HUES64 (cell line): Measurements from ENCODE around the gene TMEM72.

Experiments used
- H3K27ac ChIP-seq: 2 replicates; pipeline ENCODE4 v1.7.0; 2013; ENCODE audit warnings: low read depth, low read length, inconsistent platforms
- H3K27me3 ChIP-seq: 2 replicates; pipeline ENCODE4 v1.6.1; 2013; ENCODE audit warnings: mild to moderate bottlenecking, low read length; ENCODE audit not compliant: insufficient read depth
- H3K36me3 ChIP-seq: 2 replicates; pipeline ENCODE4 v1.6.1; 2013; ENCODE audit warnings: mild to moderate bottlenecking, low read length; ENCODE audit not compliant: insufficient read depth
- H3K4me1 ChIP-seq: 2 replicates; pipeline ENCODE4 v1.6.1; 2013; ENCODE audit warnings: mild to moderate bottlenecking, low read length, moderate library complexity; ENCODE audit not compliant: insufficient read depth
- H3K4me3 ChIP-seq: 2 replicates; pipeline ENCODE4 v1.5.1; 2013; ENCODE audit warnings: mild to moderate bottlenecking, low read length, moderate library complexity
- H3K9ac ChIP-seq: 2 replicates; pipeline ENCODE4 v1.6.1; 2013; ENCODE audit warnings: mild to moderate bottlenecking, low read depth, low read length
- H3K9me3 ChIP-seq: 2 replicates; pipeline ENCODE4 v1.6.1; 2013; ENCODE audit warnings: low read depth, low read length; ENCODE audit not compliant: insufficient read depth
- WGBS: fragments of 150-250, 120-280 bp; methylation state at CpG from one replicate; pipeline ENCODE4 v1.1.7; 2013; ENCODE audit warnings: missing lambda C conversion rate; 5-methylcytosine and 5-hydroxymethylcytosine counted together

TMEM72 gene

DNA sequence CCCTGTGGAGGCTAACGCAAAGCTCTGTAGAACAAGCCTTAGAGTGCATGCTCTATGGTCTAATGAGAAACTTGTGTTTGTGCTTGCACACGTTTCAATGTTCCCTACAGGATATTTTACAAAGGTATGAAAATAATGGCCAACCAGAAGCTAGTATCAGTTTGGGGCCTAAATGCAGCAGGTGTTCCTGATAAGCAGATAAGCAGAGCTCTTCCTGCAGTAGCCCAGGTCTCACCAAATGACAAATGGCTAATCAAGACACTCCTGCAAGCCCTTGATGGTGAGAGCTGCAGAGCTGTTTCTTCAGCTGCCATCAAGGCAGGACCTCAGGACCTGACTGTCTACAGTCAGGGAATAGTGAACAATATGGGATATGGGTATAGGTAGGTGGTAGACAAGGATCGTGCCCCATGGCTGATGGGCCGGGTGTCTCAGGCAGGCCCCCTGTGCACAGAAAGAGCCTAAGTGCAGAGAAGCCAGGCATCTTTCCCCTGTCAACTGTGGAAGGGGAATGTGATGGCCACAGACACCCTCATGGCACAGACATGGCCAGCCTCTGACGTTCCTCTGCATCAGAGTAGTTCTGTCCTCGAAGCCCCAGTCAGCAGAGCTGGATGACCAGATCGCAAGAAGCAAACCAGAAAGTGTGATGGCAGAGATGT lies 25.3 kb downstream of the TMEM72 start:
- Histone ChIP-seq H3K9ac (no peak overlapping the region), H3K27ac (no peak overlapping the region), H3K9me3 (no peaks in the 10 kb centered on the region), H3K27me3 (no peaks in the 10 kb centered on the region), H3K4me3 (no peak overlapping the region), H3K36me3 (no peaks in the 10 kb centered on the region), H3K4me1 (no peaks in the 10 kb centered on the region)
- WGBS = 89% methylated on average over 7 of the region's 7 CpGs

DNA sequence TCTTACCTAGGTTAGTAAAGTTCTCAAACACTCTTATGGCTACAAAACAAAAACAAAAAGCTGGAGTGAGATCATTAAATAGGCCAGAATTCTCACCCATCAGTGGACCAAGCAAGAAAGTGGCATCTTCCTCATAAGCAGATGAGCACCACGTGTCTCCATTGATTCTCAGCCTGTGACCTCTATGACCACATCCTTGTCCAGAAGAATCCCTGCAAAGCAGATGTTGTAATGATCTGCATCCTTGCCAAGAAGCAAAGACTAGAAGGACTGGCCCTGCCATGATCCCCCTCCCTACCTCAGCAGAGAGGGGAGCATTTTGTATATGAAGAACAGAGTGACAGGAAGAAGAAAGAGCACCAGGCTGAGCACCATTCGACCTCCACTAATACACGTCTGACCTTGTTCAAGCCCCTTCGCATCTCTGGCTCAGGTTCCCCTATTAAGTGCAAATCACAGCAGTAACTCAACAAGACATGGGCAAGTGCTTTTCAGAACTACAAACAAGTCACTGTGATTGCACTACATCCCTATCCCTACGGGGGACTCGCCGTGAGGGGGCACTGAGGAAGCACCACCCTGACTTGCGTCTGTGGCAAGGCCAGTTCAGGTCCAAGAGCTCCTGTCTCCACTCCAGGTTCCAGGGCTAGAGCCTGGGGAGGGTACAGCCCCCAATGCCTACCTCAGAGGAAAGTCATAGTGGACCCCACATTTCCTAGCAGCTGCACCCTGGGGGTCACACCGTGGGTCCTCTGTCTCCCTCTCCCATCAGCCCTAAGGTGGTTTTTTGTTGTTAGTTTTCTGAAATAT lies 26.3 kb downstream of the TMEM72 start:
- H3K9ac ChIP-seq = no peak overlapping the region
- H3K27me3 ChIP-seq = no peaks in the 10 kb centered on the region
- 90% methylated on average over 8 of the region's 9 CpGs for WGBS
- H3K4me1 ChIP-seq = no peaks in the 10 kb centered on the region
- H3K36me3 ChIP-seq = no peaks in the 10 kb centered on the region
- no peak overlapping the region for H3K27ac ChIP-seq
- no peaks in the 10 kb centered on the region for H3K9me3 ChIP-seq
- no peak overlapping the region for H3K4me3 ChIP-seq

GRCh38 chr10:44938956-44939355 lies 27.8 kb downstream of the TMEM72 start:
- Histone ChIP-seq H3K9me3 (peaks cover 1% of the 10 kb centered on the region; the same call in 1 of the 2 replicates), H3K4me1 (no peaks in the 10 kb centered on the region), H3K36me3 (no peaks in the 10 kb centered on the region), H3K27me3 (no peaks in the 10 kb centered on the region), H3K4me3 (no peak overlapping the region), H3K27ac (no peak overlapping the region), H3K9ac (no peak overlapping the region)
- 96% methylated on average over 7 of the region's 7 CpGs for WGBS

DNA sequence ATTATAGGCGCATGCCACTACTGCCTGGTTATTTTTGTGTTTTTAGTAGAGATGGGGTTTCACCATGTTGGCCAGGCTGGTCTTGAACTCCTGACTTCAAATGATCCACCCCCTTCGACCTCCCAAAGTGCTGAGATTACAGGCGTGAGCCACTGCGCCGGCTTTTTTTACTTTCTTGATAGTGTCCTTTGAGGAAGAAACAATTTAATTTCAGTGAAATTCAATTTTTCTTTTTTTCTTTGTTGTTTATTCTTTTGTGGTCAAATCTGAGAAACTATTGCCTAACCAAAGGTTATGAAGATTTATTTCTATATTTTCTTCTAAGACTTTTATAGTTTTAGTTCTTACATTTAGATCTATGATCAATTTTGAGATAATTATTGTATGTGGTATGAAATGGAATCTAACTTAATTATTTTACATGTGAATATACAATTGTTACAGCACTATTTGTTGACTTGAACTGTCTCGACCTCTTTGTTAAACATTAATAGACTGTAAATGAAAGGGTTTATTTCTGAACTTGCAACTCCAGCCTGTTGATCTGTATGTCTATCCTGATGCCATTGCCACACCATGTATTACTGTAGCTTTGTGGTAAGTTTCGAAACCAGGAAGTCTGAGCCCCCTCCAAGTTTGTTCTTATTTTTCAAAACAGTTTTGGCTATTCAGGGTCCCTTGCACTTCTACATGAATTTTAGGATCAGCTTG lies 28.7 kb downstream of the TMEM72 start:
- H3K27ac ChIP-seq = no peak overlapping the region
- no peak overlapping the region for H3K4me3 ChIP-seq
- no peak overlapping the region for H3K9ac ChIP-seq
- no peaks in the 10 kb centered on the region for H3K4me1 ChIP-seq
- H3K36me3 ChIP-seq = no peaks in the 10 kb centered on the region
- peaks cover 10% of the 10 kb centered on the region; the same call in 1 of the 2 replicates for H3K9me3 ChIP-seq
- WGBS = 98% methylated on average over 7 of the region's 7 CpGs
- H3K27me3 ChIP-seq = no peaks in the 10 kb centered on the region

- no peak overlapping the region for H3K27ac ChIP-seq
- H3K9me3 ChIP-seq = peaks cover 14% of the 10 kb centered on the region; the same call in 1 of the 2 replicates
- no peak overlapping the region for H3K9ac ChIP-seq
- no CpG with 5 or more reads among the region's 1 CpG for WGBS
- H3K4me3 ChIP-seq = no peak overlapping the region
- no peaks in the 10 kb centered on the region for H3K27me3 ChIP-seq
- 0 out of 2 replicates have a peak, but pooled peaks cover under 1% of the 10 kb centered on the region for H3K4me1 ChIP-seq
- no peaks in the 10 kb centered on the region for H3K36me3 ChIP-seq
These were observed 33.2 kb downstream of the TMEM72 start for GRCh38 chr10:44944354-44944753.

DNA sequence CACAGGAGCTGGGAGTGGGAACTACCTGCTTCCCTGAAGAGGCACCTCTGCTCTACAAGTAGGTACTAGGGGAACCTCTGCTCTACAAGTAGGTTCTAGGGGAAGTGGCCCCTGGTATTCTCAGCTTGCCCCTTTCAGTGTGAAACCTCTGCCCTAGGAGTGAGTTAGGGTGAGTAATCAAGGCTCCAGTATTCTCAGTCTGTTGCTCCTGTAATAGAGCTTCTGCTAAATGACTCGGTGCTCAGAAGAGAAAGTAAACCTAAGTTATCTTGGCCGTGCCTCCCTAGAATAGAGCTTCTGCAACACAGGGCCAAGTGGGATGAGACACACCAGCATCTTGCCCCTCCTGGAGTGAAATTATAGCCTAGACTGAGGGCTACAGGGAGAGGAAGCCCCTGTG lies 35.1 kb downstream of the TMEM72 start:
- Histone ChIP-seq H3K27ac (no peak overlapping the region), H3K9me3 (peaks cover 14% of the 10 kb centered on the region; the same call in 1 of the 2 replicates), H3K4me1 (0 out of 2 replicates have a peak, but pooled peaks cover 6% of the 10 kb centered on the region), H3K27me3 (no peaks in the 10 kb centered on the region), H3K9ac (no peak overlapping the region), H3K4me3 (no peak overlapping the region), H3K36me3 (no peaks in the 10 kb centered on the region)
- WGBS = 92% methylated on average over 2 of the region's 2 CpGs

DNA sequence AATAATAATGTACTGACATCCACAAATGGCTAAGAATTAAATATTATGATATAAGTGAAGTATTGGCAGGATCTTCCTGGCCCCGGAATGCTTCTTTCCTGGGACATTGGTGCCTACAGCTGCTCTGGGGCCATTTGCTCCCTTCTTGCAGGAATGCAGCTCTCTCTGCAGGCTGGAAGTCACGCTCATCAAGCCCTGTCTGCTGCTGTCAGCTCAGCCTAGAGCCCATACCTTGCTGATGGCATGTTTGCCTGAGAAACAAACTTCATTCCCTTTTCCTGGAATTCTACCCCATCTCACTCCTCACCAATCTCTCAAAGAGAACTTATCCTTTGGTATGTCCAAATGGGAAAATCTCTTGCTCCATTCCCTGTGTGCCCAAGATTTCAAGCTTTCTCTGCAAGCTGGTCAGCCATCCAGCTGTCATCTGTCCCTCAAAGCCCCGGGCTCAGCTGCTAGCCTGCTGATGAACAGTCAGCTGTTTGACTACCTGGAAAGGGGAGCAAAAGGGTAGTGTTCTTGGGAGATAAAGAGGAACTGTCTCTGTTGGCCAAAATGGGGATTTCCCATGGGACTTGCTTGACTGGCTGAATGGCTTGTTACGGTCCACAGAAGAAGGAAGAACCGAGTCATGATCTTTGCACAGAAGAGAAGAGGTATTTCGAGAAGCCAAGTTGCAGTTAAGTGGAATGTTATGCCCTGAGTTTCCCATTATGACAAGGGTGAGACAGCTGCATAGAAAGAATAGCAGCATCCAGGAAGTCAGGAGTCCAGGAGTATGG lies 36.4 kb downstream of the TMEM72 start:
- H3K4me3 ChIP-seq = no peak overlapping the region
- WGBS = 91% methylated on average over 6 of the region's 6 CpGs
- peaks cover 14% of the 10 kb centered on the region; the same call in 1 of the 2 replicates for H3K9me3 ChIP-seq
- H3K4me1 ChIP-seq = peaks cover 10% of the 10 kb centered on the region
- no peak overlapping the region for H3K9ac ChIP-seq
- H3K36me3 ChIP-seq = no peaks in the 10 kb centered on the region
- no peaks in the 10 kb centered on the region for H3K27me3 ChIP-seq
- H3K27ac ChIP-seq = no peak overlapping the region

- H3K4me1 ChIP-seq = peaks cover 20% of the 10 kb centered on the region
- peaks cover 14% of the 10 kb centered on the region; the same call in 1 of the 2 replicates for H3K9me3 ChIP-seq
- no peaks in the 10 kb centered on the region for H3K27me3 ChIP-seq
- H3K9ac ChIP-seq = no peak overlapping the region
- no peak overlapping the region for H3K27ac ChIP-seq
- H3K4me3 ChIP-seq = no peak overlapping the region
- no peaks in the 10 kb centered on the region for H3K36me3 ChIP-seq
- WGBS = 82% methylated on average over 1 of the region's 1 CpG
These were observed 37.5 kb downstream of the TMEM72 start for GRCh38 chr10:44948642-44949041.

DNA sequence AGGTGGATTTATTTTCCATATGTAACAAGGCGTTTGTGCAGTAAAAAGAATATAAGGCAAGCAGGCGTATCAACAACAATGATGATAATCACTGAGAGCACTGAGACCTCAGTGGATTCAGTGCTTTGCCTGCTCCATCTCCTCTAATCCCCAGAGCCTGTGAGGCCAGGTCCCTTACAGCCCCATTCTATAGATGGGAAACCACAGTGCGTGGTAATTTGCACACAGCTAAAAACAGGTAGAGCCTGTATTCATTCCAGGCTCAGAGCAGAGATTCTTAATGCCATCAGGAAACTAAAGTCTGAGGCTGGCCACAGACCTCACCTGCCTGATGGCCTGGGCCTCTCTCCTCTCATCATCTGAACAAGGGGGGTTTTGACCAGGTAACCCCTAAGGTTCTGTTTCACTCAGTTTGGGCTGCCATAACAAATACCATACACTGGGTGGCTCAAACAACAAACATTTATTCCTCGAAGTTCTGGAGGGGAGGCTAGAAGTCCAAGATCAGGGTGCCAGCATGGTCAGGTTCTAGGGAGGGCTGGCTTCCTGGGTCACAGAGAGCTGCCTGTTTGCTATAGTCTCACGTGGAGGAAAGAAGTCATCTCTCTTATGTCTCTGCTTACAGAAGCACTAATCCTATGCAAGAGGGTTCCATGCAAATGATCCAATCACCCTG lies 38.1 kb downstream of the TMEM72 start:
- 82% methylated on average over 5 of the region's 5 CpGs for WGBS
- no peaks in the 10 kb centered on the region for H3K36me3 ChIP-seq
- no peak overlapping the region for H3K4me3 ChIP-seq
- no peaks in the 10 kb centered on the region for H3K27me3 ChIP-seq
- H3K4me1 ChIP-seq = peaks cover 20% of the 10 kb centered on the region
- no peak overlapping the region for H3K27ac ChIP-seq
- H3K9me3 ChIP-seq = peaks cover 10% of the 10 kb centered on the region; the same call in 1 of the 2 replicates
- H3K9ac ChIP-seq = no peak overlapping the region

- Histone ChIP-seq H3K4me1 (peaks cover 20% of the 10 kb centered on the region), H3K27me3 (no peaks in the 10 kb centered on the region), H3K36me3 (no peaks in the 10 kb centered on the region), H3K9me3 (0 out of 2 replicates have a peak, but pooled peaks cover 5% of the 10 kb centered on the region), H3K27ac (no peak overlapping the region), H3K9ac (no peak overlapping the region), H3K4me3 (no peak overlapping the region)
- 89% methylated on average over 3 of the region's 3 CpGs for WGBS
These were observed 38.8 kb downstream of the TMEM72 start for GRCh38 chr10:44949915-44950314.
